Epithelial cell of proximal tubule (primary cell): ENCODE results near the gene SCYGR1. TPM values are rescaled to one million over a fixed set of nuclear protein-coding genes. Genes with fewer than 3 reads are reported as not detected.

Source experiments
- DNase-seq: peaks from one replicate; pipeline ENCODE4 v3.0.0-alpha.2; 2011; ENCODE audit warnings: low read depth
- H3K4me3 ChIP-seq: 2 replicates; pipeline ENCODE4 v1.5.1; 2011; ENCODE audit warnings: low read depth, mild to moderate bottlenecking, low read length
- total RNA-seq: library from RNA; depleted of rRNA; stranded (reverse); fragments of >200 nt; gene quantifications from 2 replicates; pipeline ENCODE4 v1.2.3, GENCODE V29; 2015
- TF ChIP-seq, protein P1 (sequence below): conservative IDR thresholded peaks from 2 replicates; pipeline ENCODE4 v1.5.1; 2012; ENCODE audit warnings: low read depth, mild to moderate bottlenecking, low read length

The SCYGR1 gene
- total RNA-seq, 1 donor from 2014 or later = not detected

DNA sequence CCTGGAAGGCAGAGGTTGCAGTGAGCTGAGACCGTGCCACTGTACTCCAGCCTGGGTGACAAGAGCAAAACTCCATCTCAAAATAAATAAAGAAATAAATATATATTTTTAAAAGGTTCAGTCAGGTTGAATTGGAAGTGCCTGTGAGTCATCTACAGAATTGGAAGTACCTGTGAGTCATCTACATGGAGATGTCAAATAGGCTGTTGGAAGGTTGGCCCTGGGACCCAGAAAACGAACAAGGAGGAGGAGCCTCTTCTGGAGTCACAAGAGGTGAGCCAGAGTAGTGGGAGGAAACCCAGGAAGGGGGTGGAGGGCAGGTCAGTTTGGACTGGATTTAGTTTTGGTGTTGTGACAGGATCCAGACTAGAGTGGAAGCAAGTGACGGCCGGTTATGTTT is 15.2 kb upstream of the SCYGR1 start:
- no peak overlapping the region for H3K4me3 ChIP-seq
- no peak for DNase-seq
- TF ChIP-seq, protein P1, sequence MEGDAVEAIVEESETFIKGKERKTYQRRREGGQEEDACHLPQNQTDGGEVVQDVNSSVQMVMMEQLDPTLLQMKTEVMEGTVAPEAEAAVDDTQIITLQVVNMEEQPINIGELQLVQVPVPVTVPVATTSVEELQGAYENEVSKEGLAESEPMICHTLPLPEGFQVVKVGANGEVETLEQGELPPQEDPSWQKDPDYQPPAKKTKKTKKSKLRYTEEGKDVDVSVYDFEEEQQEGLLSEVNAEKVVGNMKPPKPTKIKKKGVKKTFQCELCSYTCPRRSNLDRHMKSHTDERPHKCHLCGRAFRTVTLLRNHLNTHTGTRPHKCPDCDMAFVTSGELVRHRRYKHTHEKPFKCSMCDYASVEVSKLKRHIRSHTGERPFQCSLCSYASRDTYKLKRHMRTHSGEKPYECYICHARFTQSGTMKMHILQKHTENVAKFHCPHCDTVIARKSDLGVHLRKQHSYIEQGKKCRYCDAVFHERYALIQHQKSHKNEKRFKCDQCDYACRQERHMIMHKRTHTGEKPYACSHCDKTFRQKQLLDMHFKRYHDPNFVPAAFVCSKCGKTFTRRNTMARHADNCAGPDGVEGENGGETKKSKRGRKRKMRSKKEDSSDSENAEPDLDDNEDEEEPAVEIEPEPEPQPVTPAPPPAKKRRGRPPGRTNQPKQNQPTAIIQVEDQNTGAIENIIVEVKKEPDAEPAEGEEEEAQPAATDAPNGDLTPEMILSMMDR = no peak

DNA sequence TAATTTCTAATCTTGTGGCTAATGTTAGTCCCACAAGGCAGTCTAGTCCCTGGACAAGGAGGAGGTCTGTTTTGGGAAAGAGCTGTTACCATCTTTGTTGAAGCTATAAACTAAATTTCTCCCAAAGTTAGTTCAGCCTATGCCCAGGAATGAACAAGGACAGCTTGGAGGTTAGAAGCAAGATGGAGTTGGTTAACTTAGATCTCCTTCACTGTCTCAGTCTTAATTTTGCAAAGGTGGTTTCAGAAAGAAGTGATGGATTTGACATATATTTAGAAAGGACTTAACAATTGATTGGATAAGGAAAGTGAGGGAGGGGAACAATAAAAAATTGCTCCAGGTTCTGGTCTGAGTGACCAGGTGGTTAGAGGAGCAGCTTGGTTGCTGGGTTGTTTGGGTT is 14.6 kb upstream of the SCYGR1 start:
- DNase-seq = no peak
- TF ChIP-seq, protein P1 = no peak
- no peak overlapping the region for H3K4me3 ChIP-seq

DNA sequence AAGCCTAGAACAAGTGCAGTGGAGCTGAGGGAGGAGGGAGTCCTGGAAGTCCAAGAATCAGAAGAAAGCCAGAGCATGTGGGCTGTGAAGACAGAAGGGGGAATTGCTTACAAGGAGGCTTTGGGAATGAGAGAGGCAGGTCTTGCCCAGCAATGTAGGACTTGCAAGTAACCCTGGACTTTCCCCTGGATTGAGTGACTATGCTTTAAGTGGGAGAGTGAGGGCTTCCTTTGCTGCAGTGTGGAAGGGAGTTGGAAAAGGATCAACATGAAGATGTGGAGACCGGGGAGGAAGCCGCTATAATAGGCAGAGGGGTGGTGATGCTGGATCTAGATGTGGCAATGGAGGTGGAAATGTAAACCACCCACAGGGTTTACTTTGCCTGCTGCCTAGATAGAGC is 13.8 kb upstream of the SCYGR1 start:
- no peak for DNase-seq
- TF ChIP-seq, protein P1 = no peak

DNA sequence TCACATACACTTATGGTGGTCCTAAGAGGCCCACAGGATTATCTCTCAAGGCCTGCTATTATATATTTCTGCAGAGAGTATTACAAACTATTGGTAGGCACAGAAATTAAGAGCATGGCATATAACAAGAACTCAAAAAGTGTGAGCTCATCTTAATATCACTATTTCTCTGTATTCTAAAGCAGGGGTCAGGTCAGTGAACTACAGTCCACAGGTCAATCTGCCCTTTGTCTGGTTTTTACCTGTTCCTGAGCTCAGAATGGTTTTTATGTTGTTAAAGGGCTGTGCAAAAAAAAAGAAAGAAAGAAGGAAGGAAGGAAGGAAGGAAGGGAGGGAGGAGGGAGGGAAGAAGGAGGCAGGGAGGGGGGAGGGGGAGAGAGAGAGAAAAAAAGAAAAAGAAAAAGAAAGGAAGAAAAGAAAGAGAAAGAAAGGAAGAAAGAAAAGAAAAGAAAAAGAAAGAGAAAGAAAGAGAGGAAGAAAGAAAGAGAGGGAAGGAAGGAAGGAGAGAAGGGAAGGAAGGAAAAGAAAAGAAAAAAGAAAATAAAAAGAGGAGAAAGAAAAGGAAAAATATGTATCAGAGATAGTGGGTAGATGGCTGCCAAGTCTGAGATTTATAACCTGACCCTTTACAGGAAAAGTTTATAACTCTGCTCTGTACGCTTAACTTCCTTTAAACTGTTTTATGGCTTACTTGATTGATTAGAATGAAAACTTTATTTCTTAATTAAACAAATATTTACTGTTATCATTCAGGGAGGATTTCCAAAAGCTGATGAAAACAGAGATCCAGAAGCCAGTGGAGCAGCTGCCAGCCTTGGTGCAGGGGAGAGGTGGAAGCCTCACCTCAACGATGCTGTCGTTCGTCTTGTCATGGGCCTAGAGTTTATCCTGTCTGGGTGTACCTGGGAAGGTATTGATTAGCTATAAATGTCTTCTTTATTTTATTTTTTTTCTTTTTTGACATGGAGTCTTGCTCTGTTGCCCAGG is 11.2 kb upstream of the SCYGR1 start:
- H3K4me3 ChIP-seq = no peak overlapping the region
- TF ChIP-seq, protein P1 = no peak
- DNase-seq = no peak

More for the DNA sequence above, 13.8 kb upstream of the SCYGR1 start:
- no peak overlapping the region for H3K4me3 ChIP-seq

DNA sequence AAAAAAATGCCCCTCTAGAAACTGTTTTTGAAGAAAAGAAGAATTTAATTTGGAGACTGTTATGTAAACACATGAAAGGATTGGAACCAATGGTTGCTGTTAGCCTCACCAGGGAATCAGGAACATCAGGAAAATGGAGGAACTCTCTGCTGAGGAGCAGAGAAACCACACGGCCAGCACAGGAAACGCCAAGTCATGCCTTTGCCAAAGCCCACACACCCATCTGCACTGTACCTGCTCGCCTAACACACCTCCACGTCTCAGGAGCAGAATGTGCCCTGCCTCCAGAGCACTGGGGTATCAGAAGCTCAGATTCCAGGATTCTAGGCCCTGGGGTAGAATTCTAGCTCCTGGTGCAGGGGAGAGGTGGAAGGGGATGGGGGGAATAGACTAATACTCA is 9.8 kb upstream of the SCYGR1 start:
- TF ChIP-seq, protein P1 = no peak
- H3K4me3 ChIP-seq = no peak overlapping the region
- no peak for DNase-seq

DNA sequence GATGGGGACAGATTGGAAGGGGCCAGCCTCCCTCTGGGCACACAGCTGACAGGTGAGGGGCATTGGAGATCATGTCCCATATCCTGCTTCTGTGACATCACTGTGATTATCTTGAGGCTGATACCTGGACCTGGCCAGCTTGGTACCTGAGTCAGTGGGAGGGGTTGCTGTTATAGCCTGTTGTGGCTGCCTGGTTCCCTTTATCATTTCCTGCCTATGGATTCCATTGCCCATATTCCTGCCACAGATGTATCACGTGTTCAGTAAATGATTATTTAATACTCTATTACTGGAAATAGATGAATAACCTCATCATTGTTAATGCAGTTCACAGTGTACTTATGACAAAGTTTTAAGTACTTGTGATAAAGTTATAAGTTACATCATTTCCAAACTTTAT is 7.8 kb upstream of the SCYGR1 start:
- no peak overlapping the region for H3K4me3 ChIP-seq
- no peak for DNase-seq
- TF ChIP-seq, protein P1 = no peak
